ENCODE data around the gene NR6A1. TPM values are rescaled to one million over a fixed set of nuclear protein-coding genes. Genes with fewer than 3 reads are reported as not detected.

The NR6A1 gene
- total and polyA plus RNA-seq, 2 of the 8 experiments (the other 6 are each of a cell fraction or from before 2014, with no cell fraction given) = 93.2 to 237 TPM

GRCh38 chr9:124493794-124494479 is 277.2 kb downstream of the NR6A1 start (continued):
- TF ChIP-seq KDM5A (IDR thresholded peaks at IDR 0.05; ENCODE audit: low read length) (no peak), BRCA1 (IDR thresholded peaks at IDR 0.05; ENCODE audit: low read depth, low read length) (no peak)

Data from H1 (cell line).